Caco-2 (cell line): ENCODE data around the gene TMEM181. TPM values are rescaled to one million over a fixed set of nuclear protein-coding genes. Genes with fewer than 3 reads are reported as not detected.

ENCODE experiments used
- BruUV-seq: library from RNA; stranded (reverse); fragments of 400-500 nt; replicated peaks from 2 replicates; lab custom pipeline; 2021; lab: Mats Ljungman, UMichigan
- CTCF ChIA-PET: fragments of 300-600 bp; sonication (Branson Sonifier 250); formaldehyde crosslinking; loops from one replicate; lab custom pipeline; 2022; ENCODE audit warnings: antibody characterized with exemption; lab: Charles Lee
- POLR2A ChIA-PET: fragments of 300-600 bp; sonication (Branson Sonifier 250); formaldehyde crosslinking; loops from one replicate; lab custom pipeline; 2022; ENCODE audit warnings: antibody characterized with exemption; lab: Charles Lee
- DNase-seq, 2 experiments: peaks; one replicate each; pipeline versions ENCODE4 v3.0.0 to v3.0.0-alpha.2; 2020 to 2022
- H3K27me3 ChIP-seq: replicated peaks from 2 replicates; pipeline ENCODE4 v1.6.0; 2011; ENCODE audit warnings: low read length; ENCODE audit not compliant: control insufficient read depth, insufficient read depth
- H3K36me3 ChIP-seq: 2 replicates; pipeline ENCODE4 v1.5.1; 2011; ENCODE audit warnings: low read length; ENCODE audit not compliant: control insufficient read depth, insufficient read depth
- H3K4me1 ChIP-seq: fragments of 250-450 bp; sonication (Bioruptor Pico); 2 replicates; pipeline ENCODE4 v1.5.1; 2020; ENCODE audit warnings: mild to moderate bottlenecking
- H3K4me3 ChIP-seq: 2 replicates; pipeline ENCODE4 v1.5.1; 2011; ENCODE audit warnings: low read depth, mild to moderate bottlenecking, control low read depth, low read length
- H3K9me3 ChIP-seq: fragments of 250-450 bp; sonication (Bioruptor Pico); 2 replicates; pipeline ENCODE4 v1.5.1; 2020; ENCODE audit warnings: mild to moderate bottlenecking, moderate library complexity
- H3K27ac Mint-ChIP-seq: one replicate; pipeline ENCODE4 v1.8.0; 2022; ENCODE audit warnings: mixed read lengths; ENCODE audit not compliant: unreplicated experiment
- H3K27me3 Mint-ChIP-seq: one replicate; pipeline ENCODE4 v1.8.0; 2022; ENCODE audit warnings: mixed read lengths; ENCODE audit not compliant: insufficient read depth, unreplicated experiment
- H3K36me3 Mint-ChIP-seq: one replicate; pipeline ENCODE4 v1.8.0; 2022; ENCODE audit warnings: mild to moderate bottlenecking, mixed read lengths; ENCODE audit not compliant: insufficient read depth, unreplicated experiment
- H3K4me1 Mint-ChIP-seq: one replicate; pipeline ENCODE4 v1.8.0; 2022; ENCODE audit warnings: low read depth, mixed read lengths; ENCODE audit not compliant: unreplicated experiment
- H3K4me3 Mint-ChIP-seq: one replicate; pipeline ENCODE4 v1.8.0; 2022; ENCODE audit warnings: mild to moderate bottlenecking, moderate library complexity, mixed read lengths; ENCODE audit not compliant: unreplicated experiment
- H3K9me3 Mint-ChIP-seq: one replicate; pipeline ENCODE4 v1.8.0; 2022; ENCODE audit warnings: mixed read lengths; ENCODE audit not compliant: unreplicated experiment
- intact Hi-C: fragments of 100-400 bp; cut with micrococcal nuclease; formaldehyde crosslinking; loops from one replicate; pipeline ENCODE4 v1.10.0; 2022; ENCODE audit not compliant: unreplicated experiment
- total RNA-seq: library from RNA; stranded (reverse); gene quantifications from 2 replicates; pipeline ENCODE4 v1.2.3, GENCODE V29; 2022
- TF ChIP-seq, protein P1 (sequence below), 2 experiments: fragments of 200-600 bp in 1 of 2; IDR thresholded peaks; 1 replicate in 1 of 2; 2 replicates in 1 of 2; pipeline versions ENCODE4 v1.5.1 to v1.8.0; 2011 to 2022; ENCODE audit warnings: antibody characterized with exemption in 1 of 2, control low read depth in 1 of 2, inconsistent platforms in 1 of 2, low read depth in 1 of 2, low read length in 1 of 2, mild to moderate bottlenecking in 1 of 2, moderate library complexity in 1 of 2; ENCODE audit not compliant: insufficient read depth in 1 of 2, severe bottlenecking in 1 of 2, unreplicated experiment in 1 of 2

The TMEM181 gene
- total RNA-seq, 1 experiment from 2014 or later: 26.7 TPM

DNA sequence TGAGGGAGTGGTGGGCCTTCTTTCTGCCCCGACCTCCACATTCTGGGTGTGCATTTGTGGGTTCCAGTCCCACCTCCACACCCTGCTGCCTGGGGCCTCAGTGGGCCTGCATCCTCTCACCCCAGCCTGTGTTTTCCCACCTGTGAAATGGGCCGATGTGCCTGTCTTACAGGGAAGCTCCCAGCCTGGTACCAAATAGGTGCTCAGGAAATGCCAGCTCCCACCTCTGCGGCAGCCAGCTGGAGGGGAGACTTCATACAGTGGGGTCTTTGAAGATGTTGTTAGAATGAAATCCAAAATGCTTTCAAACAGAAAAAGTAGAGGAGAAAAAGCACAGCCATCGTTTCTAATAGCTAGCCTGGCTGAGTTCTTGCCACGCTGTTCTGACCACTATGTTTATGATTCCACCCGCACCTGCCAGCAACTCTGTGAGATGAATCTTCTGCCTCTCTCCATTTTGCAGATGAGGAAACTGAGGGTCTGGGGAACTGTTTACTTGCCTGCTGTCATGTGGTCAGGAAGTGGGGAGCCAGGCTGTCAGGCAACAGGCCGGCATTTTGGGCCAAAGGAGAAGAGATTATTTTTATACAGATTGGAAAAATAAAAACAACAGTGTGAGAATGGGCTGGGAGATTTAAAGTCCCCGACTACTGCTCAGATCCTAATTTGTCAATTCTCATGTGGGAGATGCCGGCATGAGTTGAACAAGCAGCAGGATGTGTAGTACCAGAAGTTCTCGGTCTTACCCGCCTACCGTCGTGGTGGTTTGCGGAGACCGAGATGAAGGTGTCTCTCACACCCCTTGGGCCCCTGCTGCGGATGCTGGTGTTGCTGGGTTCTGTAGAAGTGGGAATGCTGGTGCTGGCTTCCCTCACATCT lies 4.6 kb downstream of the TMEM181 start:
- no peaks in the 10 kb centered on the region; the same call in 1 of the 2 replicates for H3K36me3 ChIP-seq
- Mint-ChIP-seq H3K27ac (no peak overlapping the region), H3K9me3 (no peaks in the 10 kb centered on the region), H3K36me3 (peaks cover 17% of the 10 kb centered on the region), H3K27me3 (no peaks in the 10 kb centered on the region), H3K4me3 (no peak overlapping the region), H3K4me1 (peaks cover 13% of the 10 kb centered on the region)
- no peak for DNase-seq
- no peaks in the 10 kb centered on the region for H3K4me1 ChIP-seq
- no TSS peak for BruUV-seq
- no peaks in the 10 kb centered on the region for H3K9me3 ChIP-seq
- H3K27me3 ChIP-seq: no peaks in the 10 kb centered on the region
- no peak overlapping the region for H3K4me3 ChIP-seq
- CTCF ChIA-PET: no interaction called here
- TF ChIP-seq, protein P1, sequence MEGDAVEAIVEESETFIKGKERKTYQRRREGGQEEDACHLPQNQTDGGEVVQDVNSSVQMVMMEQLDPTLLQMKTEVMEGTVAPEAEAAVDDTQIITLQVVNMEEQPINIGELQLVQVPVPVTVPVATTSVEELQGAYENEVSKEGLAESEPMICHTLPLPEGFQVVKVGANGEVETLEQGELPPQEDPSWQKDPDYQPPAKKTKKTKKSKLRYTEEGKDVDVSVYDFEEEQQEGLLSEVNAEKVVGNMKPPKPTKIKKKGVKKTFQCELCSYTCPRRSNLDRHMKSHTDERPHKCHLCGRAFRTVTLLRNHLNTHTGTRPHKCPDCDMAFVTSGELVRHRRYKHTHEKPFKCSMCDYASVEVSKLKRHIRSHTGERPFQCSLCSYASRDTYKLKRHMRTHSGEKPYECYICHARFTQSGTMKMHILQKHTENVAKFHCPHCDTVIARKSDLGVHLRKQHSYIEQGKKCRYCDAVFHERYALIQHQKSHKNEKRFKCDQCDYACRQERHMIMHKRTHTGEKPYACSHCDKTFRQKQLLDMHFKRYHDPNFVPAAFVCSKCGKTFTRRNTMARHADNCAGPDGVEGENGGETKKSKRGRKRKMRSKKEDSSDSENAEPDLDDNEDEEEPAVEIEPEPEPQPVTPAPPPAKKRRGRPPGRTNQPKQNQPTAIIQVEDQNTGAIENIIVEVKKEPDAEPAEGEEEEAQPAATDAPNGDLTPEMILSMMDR (IDR thresholded peaks at IDR 0.05; ENCODE audit: insufficient read depth in 1 of 2, low read depth in 1 of 2, low read length in 1 of 2, severe bottlenecking in 1 of 2, unreplicated experiment in 1 of 2): no peak
- POLR2A ChIA-PET: no interaction called here
- intact Hi-C loops: no loop called here

- peaks cover 17% of the 10 kb centered on the region for H3K36me3 Mint-ChIP-seq
- intact Hi-C loops: no loop called here
- Histone ChIP-seq H3K36me3 (no peaks in the 10 kb centered on the region; the same call in 1 of the 2 replicates), H3K9me3 (no peaks in the 10 kb centered on the region), H3K27me3 (no peaks in the 10 kb centered on the region), H3K4me3 (no peak overlapping the region), H3K4me1 (no peaks in the 10 kb centered on the region)
- DNase-seq: no peak
- no peak overlapping the region for H3K27ac Mint-ChIP-seq
- TF ChIP-seq, protein P1 (IDR thresholded peaks at IDR 0.05; ENCODE audit: insufficient read depth in 1 of 2, low read depth in 1 of 2, low read length in 1 of 2, severe bottlenecking in 1 of 2, unreplicated experiment in 1 of 2): no peak
- no peaks in the 10 kb centered on the region for H3K27me3 Mint-ChIP-seq
- CTCF ChIA-PET: no interaction called here
- no peak overlapping the region for H3K4me3 Mint-ChIP-seq
- POLR2A ChIA-PET: no interaction called here
- H3K4me1 Mint-ChIP-seq: peaks cover 13% of the 10 kb centered on the region
- BruUV-seq: no TSS peak
- no peaks in the 10 kb centered on the region for H3K9me3 Mint-ChIP-seq
These were observed 5.2 kb downstream of the TMEM181 start for GRCh38 chr6:158565122-158565429.

- Mint-ChIP-seq H3K36me3 (peaks cover 20% of the 10 kb centered on the region), H3K4me1 (peaks cover 13% of the 10 kb centered on the region), H3K27me3 (no peaks in the 10 kb centered on the region), H3K9me3 (no peaks in the 10 kb centered on the region), H3K27ac (no peak overlapping the region), H3K4me3 (no peak overlapping the region)
- TF ChIP-seq, protein P1 (IDR thresholded peaks at IDR 0.05; ENCODE audit: insufficient read depth in 1 of 2, low read depth in 1 of 2, low read length in 1 of 2, severe bottlenecking in 1 of 2, unreplicated experiment in 1 of 2): peak in 1 of 2 experiments; percentile 33
- Histone ChIP-seq H3K4me1 (no peaks in the 10 kb centered on the region), H3K4me3 (no peak overlapping the region), H3K9me3 (no peaks in the 10 kb centered on the region), H3K27me3 (no peaks in the 10 kb centered on the region), H3K36me3 (no peaks in the 10 kb centered on the region; the same call in 1 of the 2 replicates)
- ChIA-PET CTCF (no interaction called here), POLR2A (no interaction called here)
- no TSS peak for BruUV-seq
- no peak for DNase-seq
- intact Hi-C loops: no loop called here
These were observed 5.7 kb downstream of the TMEM181 start for GRCh38 chr6:158565482-158566040.
